Left cardiac atrium (tissue), 4 donors: ENCODE results near the gene CARD11. TPM values are rescaled to one million over a fixed set of nuclear protein-coding genes. Genes with fewer than 3 reads are reported as not detected.

ENCODE experiments used
- ATAC-seq, 2 donors: fragments of 200-7000 bp; cut with Tn5 transposase; one replicate each; pipeline ENCODE4 v1.9.1; 2020; ENCODE audit warnings: mild to moderate bottlenecking in 2 of 2, moderate library complexity in 2 of 2
- DNase-seq: peaks from one replicate; pipeline ENCODE4 v3.0.0-alpha.2; 2020
- intact Hi-C, 2 donors: fragments of 100-400 bp; cut with DNase I; formaldehyde crosslinking; loops; one replicate each; pipeline versions ENCODE4 v1.14.1 to v1.15.1; 2022 to 2023
- total RNA-seq, 2 donors: library from RNA; stranded (reverse); fragmentation: NEBNext Ultra II Directional; extraction: Animal tissue kit (Norgen Biotek cat#: 25700); gene quantifications; one replicate each; pipeline ENCODE4 v1.2.1, GENCODE V29; 2021
- donor health status: DM: no; HTN: yes; CAD: no.
- donor health status: DM: no; HTN: yes; CAD: no; lungs with severe emphysema.
- donor health status: DM: yes; HTN: yes; CAD: no.
- donor health status: Dilated cardiomyopathy.

The CARD11 gene
- total RNA-seq, 2 donors from 2014 or later: 0.42 to 1.3 TPM

- ATAC-seq: no peak
- intact Hi-C loops: loop anchor here in 1 of 2 donors (10.0 kb wide), 1 partner anchor 1022 kb away; no protein-coding TSS in a partner anchor
- peak; percentile 45 for DNase-seq
Observed at GRCh38 chr7:2873146-2873545, 170.5 kb downstream of the CARD11 start.

- intact Hi-C loops: loop anchor here in 1 of 2 donors (10.0 kb wide), 1 partner anchor 1022 kb away; no protein-coding TSS in a partner anchor
- no peak for ATAC-seq
Observed at GRCh38 chr7:2872296-2872874, 171.3 kb downstream of the CARD11 start.

GRCh38 chr7:2870471-2870931 is 173.2 kb downstream of the CARD11 start:
- intact Hi-C loops: loop anchor here in 1 of 2 donors (10.0 kb wide), 1 partner anchor 1024 kb away; no protein-coding TSS in a partner anchor
- peak; percentile 74 to 86 for ATAC-seq

More at GRCh38 chr7:2872296-2872874, 171.3 kb downstream of the CARD11 start:
- no peak for DNase-seq

GRCh38 chr7:2869981-2870380 is 173.7 kb downstream of the CARD11 start:
- no peak for ATAC-seq
- DNase-seq: no peak
- intact Hi-C loops: loop anchor here (5.0 to 10.0 kb wide), 3 partner anchors 287 to 1027 kb away; no protein-coding TSS in a partner anchor

More at GRCh38 chr7:2870471-2870931, 173.2 kb downstream of the CARD11 start:
- peak; percentile 86 for DNase-seq

- intact Hi-C loops: loop anchor here in 1 of 2 donors (5.0 kb wide), 2 partner anchors 291 to 1031 kb away; no protein-coding TSS in a partner anchor
- ATAC-seq: no peak
- no peak for DNase-seq
Observed at GRCh38 chr7:2866601-2867000, 177.1 kb downstream of the CARD11 start.

GRCh38 chr7:2864999-2865670 is 178.5 kb downstream of the CARD11 start:
- intact Hi-C loops: loop anchor here in 1 of 2 donors (5.0 kb wide), 2 partner anchors 292 to 1032 kb away; no protein-coding TSS in a partner anchor
- peak; percentile 22 to 38 for ATAC-seq
- peak; percentile 73 for DNase-seq

GRCh38 chr7:2864204-2864985 is 179.3 kb downstream of the CARD11 start:
- intact Hi-C loops: no loop called here
- no peak for ATAC-seq

GRCh38 chr7:2863461-2864066 is 180.1 kb downstream of the CARD11 start:
- DNase-seq (peak; percentile 87), ATAC-seq (peak; percentile 94 to 96)
- intact Hi-C loops: no loop called here

More at GRCh38 chr7:2864204-2864985, 179.3 kb downstream of the CARD11 start:
- no peak for DNase-seq

- intact Hi-C loops: no loop called here
- peak in 1 of 2 donors; percentile 10 for ATAC-seq
- no peak for DNase-seq
Observed at GRCh38 chr7:2862831-2863361, 180.8 kb downstream of the CARD11 start.

- ATAC-seq (no peak), DNase-seq (no peak)
- intact Hi-C loops: no loop called here
Observed at GRCh38 chr7:2861509-2861908, 182.2 kb downstream of the CARD11 start.

- intact Hi-C loops: no loop called here
- DNase-seq (no peak), ATAC-seq (no peak)
Observed at GRCh38 chr7:2860627-2861133, 183.0 kb downstream of the CARD11 start.

GRCh38 chr7:2859952-2860351 is 183.7 kb downstream of the CARD11 start:
- ATAC-seq (no peak), DNase-seq (no peak)
- intact Hi-C loops: no loop called here

GRCh38 chr7:2858621-2859020 is 185.0 kb downstream of the CARD11 start:
- DNase-seq (no peak), ATAC-seq (no peak)
- intact Hi-C loops: no loop called here

- intact Hi-C loops: no loop called here
- ATAC-seq (peak in 1 of 2 donors; percentile 45), DNase-seq (no peak)
Observed at GRCh38 chr7:2856388-2857169, 187.1 kb downstream of the CARD11 start.
